Measurements from ENCODE around the gene CBX7. TPM values are rescaled to one million over a fixed set of nuclear protein-coding genes. Genes with fewer than 3 reads are reported as not detected.

CBX7 gene
- 10 to 100 TPM; 48.6 to 49.1 TPM for total RNA-seq
- polyA plus RNA-seq (2013, experiment 1 of 2): 62.6 TPM
- polyA plus RNA-seq (2013, experiment 2 of 2): 65.2 TPM
- total RNA-seq: 15.9 to 252 (median 103) reads per million in 172 experiments

DNA sequence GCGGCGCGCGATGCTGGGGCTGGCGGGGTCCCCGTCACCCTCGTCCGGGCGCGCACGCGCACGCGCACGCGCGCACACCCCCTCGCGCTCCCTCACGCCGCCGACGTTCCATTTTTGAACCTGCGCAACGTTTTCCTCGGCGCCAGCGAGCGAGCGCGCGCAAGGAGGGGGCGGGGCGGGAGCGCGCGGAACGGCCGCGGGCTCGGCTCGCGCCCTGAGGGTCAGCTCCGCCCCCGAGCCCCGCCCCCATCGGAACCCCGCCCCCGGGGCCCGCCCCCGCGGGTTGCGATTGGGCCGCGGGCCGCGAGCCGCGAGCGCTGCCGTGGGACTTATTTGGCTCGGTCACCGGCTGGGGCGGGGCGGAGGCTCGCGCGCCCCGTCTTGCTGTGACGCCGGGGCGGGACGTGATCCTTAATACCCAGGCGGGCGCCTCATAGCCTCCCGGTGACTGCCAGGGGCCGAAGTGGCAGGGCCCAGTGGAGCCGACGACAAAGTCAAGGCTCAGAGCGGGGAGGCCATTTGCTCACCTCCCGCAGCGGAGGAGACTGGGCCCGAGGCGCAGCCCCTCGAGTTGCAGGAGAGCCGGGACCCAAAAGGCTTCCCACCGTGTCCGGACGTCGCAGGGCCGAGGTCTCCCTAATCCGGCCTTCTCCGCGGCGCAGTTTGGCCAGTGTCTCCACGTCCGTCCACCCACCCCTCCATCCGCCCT lies at the start of gene CBX7:
Gene CBX7, minus strand, starts transcription at position 170 of the 709 bp plus-strand sequence. CDS start 236 bp downstream, outside the sequence.
- Histone ChIP-seq H3K27me3 (ENCODE audit: control insufficient read depth in 1 of 2, insufficient read depth in 2 of 2, low read length in 2 of 2) (no peaks in the 10 kb centered on the region), H3K27ac (ENCODE audit: low read depth in 1 of 2, low read length in 2 of 2) (peak within 1 kb of the TSS; percentile 83 to 86), H3K36me3 (ENCODE audit: insufficient read depth, low read length) (peaks cover 26% of the 10 kb centered on the region), H3K4me1 (ENCODE audit: insufficient read depth, low read length) (peaks cover 54% of the 10 kb centered on the region), H3K9me3 (ENCODE audit: control insufficient read depth in 1 of 2, insufficient read depth in 1 of 2, low read length in 2 of 2) (no peaks in the 10 kb centered on the region), H3K4me3 (ENCODE audit: low read length) (peak within 1 kb of the TSS; percentile 94)
- Mint-ChIP-seq H3K4me3 (peak within 1 kb of the TSS; percentile 94), H3K4me1 (ENCODE audit: low read depth) (peaks cover 39% of the 10 kb centered on the region), H3K27me3 (no peaks in the 10 kb centered on the region), H3K9me3 (no peaks in the 10 kb centered on the region), H3K27ac (peak within 1 kb of the TSS; percentile 100), H3K36me3 (ENCODE audit: low read depth) (peaks cover 35% of the 10 kb centered on the region)
- POLR2A ChIA-PET: interaction anchor here (0.6 to 8.6 kb wide), 20 partner anchors 9 to 892 kb away, joined by 3 to 156 read pairs (median 3); partner anchors contain the start of genes CBX6, GTPBP1, NPTXR and RPL3
- CTCF ChIA-PET: interaction anchor here (0.9 to 1.8 kb wide), 5 partner anchors 18 to 283 kb away, joined by 3 to 8 read pairs (median 4); partner anchors contain the start of gene RPL3
- peak; percentile 83 for ATAC-seq (ENCODE audit: poor library complexity)
- DNase-seq: peak; percentile 84 to 98 (median 94)
- intact Hi-C loops (cut with DNase I, micrococcal nuclease): loop anchor here (1.0 to 10.0 kb wide), 9 partner anchors 90 to 892 kb away; partner anchors contain the start of genes CBX6 (in 2 of the 2), RPL3 (in 2 of the 2), CSNK1E (in 1 of the 2) and PDGFB (in 1 of the 2)
- TF ChIP-seq, protein P1, sequence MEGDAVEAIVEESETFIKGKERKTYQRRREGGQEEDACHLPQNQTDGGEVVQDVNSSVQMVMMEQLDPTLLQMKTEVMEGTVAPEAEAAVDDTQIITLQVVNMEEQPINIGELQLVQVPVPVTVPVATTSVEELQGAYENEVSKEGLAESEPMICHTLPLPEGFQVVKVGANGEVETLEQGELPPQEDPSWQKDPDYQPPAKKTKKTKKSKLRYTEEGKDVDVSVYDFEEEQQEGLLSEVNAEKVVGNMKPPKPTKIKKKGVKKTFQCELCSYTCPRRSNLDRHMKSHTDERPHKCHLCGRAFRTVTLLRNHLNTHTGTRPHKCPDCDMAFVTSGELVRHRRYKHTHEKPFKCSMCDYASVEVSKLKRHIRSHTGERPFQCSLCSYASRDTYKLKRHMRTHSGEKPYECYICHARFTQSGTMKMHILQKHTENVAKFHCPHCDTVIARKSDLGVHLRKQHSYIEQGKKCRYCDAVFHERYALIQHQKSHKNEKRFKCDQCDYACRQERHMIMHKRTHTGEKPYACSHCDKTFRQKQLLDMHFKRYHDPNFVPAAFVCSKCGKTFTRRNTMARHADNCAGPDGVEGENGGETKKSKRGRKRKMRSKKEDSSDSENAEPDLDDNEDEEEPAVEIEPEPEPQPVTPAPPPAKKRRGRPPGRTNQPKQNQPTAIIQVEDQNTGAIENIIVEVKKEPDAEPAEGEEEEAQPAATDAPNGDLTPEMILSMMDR (IDR thresholded peaks at IDR 0.05): no peak

DNA sequence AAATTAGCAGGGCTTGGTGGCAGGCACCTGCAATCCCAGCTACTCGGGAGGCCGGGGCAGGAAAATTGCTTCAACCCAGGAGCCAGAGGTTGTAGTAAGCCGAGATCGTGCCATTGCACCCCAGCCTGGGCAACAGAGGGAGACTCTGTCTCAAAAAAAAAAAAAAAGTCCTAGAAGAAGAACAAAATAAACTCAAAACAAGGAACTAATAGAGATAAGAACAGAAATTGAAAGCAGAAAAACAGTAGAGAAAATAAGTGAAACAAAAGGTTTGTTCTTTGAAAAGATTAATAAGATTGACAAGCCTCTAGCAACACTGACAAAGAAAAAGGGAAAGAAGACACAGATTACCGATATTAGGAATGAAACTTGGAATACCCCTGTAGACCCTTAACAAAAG lies 45.1 kb upstream of the CBX7 start:
- CTCF ChIA-PET: interaction anchor here (0.7 kb wide), 1 partner anchor 145 kb away, joined by 3 read pairs; no protein-coding TSS in a partner anchor
- ATAC-seq (ENCODE audit: poor library complexity): no peak
- no peaks in the 10 kb centered on the region for H3K4me1 Mint-ChIP-seq (ENCODE audit: low read depth)
- POLR2A ChIA-PET: no interaction called here
- peaks cover 3% of the 10 kb centered on the region for H3K9me3 Mint-ChIP-seq
- Histone ChIP-seq H3K36me3 (ENCODE audit: insufficient read depth, low read length) (no peaks in the 10 kb centered on the region), H3K27ac (ENCODE audit: low read depth in 1 of 2, low read length in 2 of 2) (no peak overlapping the region), H3K4me3 (ENCODE audit: low read length) (no peak overlapping the region), H3K4me1 (ENCODE audit: insufficient read depth, low read length) (no peaks in the 10 kb centered on the region), H3K27me3 (ENCODE audit: control insufficient read depth in 1 of 2, insufficient read depth in 2 of 2, low read length in 2 of 2) (no peaks in the 10 kb centered on the region), H3K9me3 (ENCODE audit: control insufficient read depth in 1 of 2, insufficient read depth in 1 of 2, low read length in 2 of 2) (peaks cover 5% of the 10 kb centered on the region in 2 experiments)
- no peaks in the 10 kb centered on the region for H3K27me3 Mint-ChIP-seq
- no peak overlapping the region for H3K27ac Mint-ChIP-seq
- TF ChIP-seq, protein P1 (IDR thresholded peaks at IDR 0.05): no peak
- DNase-seq: no peak
- H3K4me3 Mint-ChIP-seq: no peak overlapping the region
- intact Hi-C loops (cut with DNase I, micrococcal nuclease): no loop called here
- H3K36me3 Mint-ChIP-seq (ENCODE audit: low read depth): no peaks in the 10 kb centered on the region

DNA sequence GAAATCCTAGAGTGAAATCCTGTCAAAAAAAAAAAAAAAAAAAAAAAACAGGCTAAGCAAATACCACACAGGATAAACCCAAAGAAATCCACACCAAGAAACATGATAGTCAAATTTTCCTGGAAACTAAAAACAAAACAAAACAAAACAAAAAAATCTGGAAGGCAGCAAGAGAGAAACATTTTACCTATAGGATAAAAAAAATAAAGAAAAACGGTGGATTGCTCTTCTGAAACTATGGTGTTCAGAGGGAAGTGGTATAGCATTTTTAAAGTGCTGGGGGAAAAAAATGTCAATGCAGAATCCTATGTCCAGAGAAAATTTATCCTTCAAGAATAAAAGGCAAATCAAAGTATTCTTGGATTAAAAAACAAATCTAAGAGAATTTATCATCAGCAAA lies 41.6 kb upstream of the CBX7 start:
- Mint-ChIP-seq H3K27me3 (no peaks in the 10 kb centered on the region), H3K4me3 (no peak overlapping the region), H3K4me1 (ENCODE audit: low read depth) (no peaks in the 10 kb centered on the region), H3K9me3 (peaks cover 3% of the 10 kb centered on the region), H3K27ac (no peak overlapping the region), H3K36me3 (ENCODE audit: low read depth) (no peaks in the 10 kb centered on the region)
- Histone ChIP-seq H3K27me3 (ENCODE audit: control insufficient read depth in 1 of 2, insufficient read depth in 2 of 2, low read length in 2 of 2) (no peaks in the 10 kb centered on the region), H3K4me1 (ENCODE audit: insufficient read depth, low read length) (no peaks in the 10 kb centered on the region), H3K4me3 (ENCODE audit: low read length) (no peak overlapping the region), H3K9me3 (ENCODE audit: control insufficient read depth in 1 of 2, insufficient read depth in 1 of 2, low read length in 2 of 2) (peaks cover 5% of the 10 kb centered on the region in 2 experiments), H3K36me3 (ENCODE audit: insufficient read depth, low read length) (no peaks in the 10 kb centered on the region), H3K27ac (ENCODE audit: low read depth in 1 of 2, low read length in 2 of 2) (no peak overlapping the region)
- DNase-seq (no peak), ATAC-seq (ENCODE audit: poor library complexity) (no peak)
- ChIA-PET CTCF (interaction anchor here (0.7 kb wide), 1 partner anchor 17 kb away, joined by 3 read pairs; no protein-coding TSS in a partner anchor), POLR2A (interaction anchor here (0.7 kb wide), 1 partner anchor 167 kb away, joined by 4 read pairs; no protein-coding TSS in a partner anchor)
- TF ChIP-seq, protein P1 (IDR thresholded peaks at IDR 0.05): no peak
- intact Hi-C loops (cut with DNase I, micrococcal nuclease): no loop called here

Data from CD4-positive, alpha-beta T cell (primary cell).